Middle frontal gyrus (tissue), 1 donor: ENCODE measurements around the gene CFAP61.
"Not testable (repeated sequence)": the region's sequence is repeated elsewhere in the genome, so short reads cannot be mapped to it uniquely, and the experiment has no call there.

Source experiments
- DNase-seq: peaks from one replicate; pipeline ENCODE4 v3.0.0-alpha.2; 2015; ENCODE audit warnings: low spot score; ENCODE audit errors: extremely low spot score

CFAP61 gene

DNA sequence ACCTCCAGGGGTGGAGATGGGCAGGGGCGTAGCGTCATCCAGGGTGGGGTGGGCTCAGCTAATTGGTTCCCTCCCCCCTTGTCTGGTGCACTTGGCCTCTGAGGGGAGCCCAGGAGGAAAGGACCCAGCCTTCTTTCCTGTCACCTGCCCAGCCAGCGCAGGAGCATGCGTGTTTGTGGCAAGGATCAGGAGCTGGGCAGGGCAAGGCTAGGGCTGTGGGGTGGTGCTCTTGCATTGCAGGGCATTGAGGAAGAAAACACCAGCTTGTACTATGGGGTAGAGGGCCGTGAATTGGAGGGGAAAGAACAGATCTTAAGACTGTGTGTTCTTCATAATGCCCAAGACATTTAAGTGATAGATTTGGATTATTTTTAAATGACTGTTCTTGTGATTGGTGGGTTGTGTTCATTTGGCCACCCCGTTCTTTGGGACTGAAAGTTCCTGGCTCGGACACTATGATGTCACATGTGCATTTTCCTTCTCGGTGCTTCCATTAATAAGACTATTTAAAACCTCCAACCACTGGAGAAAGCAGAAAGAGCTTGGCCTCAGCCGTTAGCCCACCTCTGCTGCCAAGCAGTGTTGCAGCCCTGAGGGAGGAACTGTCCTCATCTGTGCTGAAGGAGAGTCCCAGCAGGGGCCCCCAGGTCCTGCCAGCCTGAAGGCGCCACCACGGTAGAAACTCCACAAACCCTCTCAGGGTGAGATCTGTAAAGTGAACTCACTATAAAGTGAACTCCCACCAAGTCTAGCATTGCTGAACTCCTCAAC, 179.4 kb downstream of the CFAP61 start:
- no peak for DNase-seq

DNA sequence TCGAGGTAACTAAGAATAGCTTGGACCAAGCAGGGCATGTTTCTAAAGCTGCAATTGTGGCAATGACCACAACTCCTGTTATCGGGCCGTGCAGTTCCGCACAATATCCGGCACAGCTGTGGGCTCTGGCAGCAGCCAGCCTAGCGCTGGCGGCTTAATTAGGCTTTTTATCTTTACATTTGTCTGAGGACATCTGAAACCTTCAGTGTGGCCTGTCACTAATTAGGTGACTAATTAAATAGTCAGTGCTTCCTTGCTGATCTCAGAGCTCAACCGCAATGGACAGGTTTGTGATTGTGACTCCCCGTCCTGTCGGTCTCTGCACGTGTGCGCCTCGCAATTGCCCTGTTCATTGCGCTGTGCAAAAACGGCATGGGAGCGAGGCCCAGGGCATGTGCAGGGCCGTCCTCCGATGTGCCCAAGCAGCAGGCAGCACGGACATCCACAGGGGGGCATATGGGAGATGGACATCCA, 180.7 kb downstream of the CFAP61 start:
- no peak for DNase-seq

DNA sequence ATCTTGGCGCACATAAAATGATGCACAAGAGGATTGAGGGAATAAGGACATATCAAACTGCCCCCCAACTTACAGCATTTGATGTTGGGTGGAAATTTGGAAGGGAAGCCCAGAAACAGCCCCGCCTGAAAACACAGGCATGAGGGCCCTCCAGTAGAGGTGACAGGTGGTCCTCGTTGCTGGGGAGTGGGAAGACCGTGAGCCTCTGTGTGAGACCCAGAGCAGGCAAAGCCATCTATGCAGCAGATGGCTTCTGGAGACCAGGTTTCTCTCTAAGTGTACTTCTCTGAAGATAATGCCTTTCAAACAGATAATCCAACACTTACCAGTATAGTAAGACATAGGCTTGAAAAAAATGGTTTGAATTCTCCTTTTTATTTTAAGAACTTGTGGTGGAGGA, 183.3 kb downstream of the CFAP61 start:
- DNase-seq: no peak

DNA sequence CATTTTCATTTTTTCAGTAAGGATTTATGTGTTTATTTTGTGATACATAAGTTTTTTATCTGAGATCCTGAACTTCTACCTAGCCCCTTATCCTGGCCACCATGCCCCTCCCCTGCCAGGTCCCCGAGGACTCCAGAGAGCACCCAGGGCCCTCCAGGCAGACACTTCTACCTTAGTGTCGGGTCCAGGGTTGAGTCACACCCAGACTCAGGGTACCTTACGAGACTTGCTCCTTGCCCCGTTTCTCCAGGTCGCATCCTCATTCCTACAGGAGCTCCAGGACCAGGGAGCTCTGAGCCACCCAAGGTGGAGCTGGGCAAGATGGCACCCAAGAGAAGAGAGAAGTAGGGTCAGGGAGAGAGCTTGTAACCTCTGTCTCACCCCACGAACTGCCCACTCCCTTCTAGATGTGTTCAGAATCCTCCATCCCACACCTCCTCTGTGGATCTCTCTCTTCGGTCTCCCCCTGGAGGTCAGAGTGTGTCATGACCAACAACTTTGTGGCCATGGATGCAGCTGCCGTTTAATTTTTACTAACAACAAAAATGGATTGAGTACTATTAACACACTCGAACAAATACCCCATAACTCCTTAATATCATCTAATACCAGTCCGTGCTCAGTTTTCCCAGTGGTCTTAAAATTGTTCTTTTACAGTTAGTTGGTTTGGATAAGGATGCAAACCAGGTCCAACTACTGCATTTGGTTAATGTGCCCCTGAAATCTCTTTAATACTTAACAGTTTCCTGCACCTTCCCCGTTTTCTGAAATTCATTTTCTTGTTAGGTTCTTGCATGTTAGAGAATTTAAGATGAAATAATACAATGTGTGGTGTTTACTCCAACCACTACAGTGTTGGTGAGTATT, 185.0 kb downstream of the CFAP61 start:
- no peak for DNase-seq

DNA sequence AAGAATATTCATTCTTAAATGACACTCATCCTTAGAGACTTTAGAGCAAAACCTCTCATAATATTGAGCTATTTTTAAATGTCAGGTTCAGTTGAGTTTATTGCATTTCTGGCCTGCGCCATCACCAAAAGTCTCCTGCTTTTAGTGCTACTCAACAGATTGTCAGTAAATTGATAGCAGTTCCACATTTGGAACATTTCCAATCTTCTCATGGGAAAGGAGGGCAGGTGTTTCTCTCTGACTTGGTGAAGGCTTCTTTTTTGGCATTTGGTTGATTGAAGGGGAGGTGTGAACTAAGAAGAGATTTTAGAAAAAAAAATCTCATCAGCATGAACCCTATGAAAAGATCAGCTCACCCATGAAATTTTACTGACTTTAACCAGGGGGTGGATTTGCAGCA, 189.6 kb downstream of the CFAP61 start:
- DNase-seq: no peak

DNA sequence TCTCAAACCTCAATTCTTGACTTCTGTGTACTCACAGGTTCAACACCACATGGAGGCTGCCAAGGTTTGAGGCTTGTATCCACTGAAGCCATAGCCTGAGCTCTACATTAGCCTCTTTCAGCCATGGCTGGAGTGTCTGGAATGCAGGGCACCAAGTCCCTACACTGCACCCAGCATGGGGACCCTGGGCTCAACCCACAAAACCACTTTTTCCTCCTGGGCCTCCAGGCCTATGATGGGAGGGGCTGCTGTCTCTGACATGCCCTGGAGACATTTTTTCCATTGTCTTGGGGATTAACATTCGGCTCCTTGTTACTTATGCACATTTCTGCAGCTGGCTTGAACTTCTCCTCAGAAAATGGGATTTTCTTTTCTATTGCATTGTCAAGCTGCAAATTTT, 192.1 kb downstream of the CFAP61 start:
- DNase-seq: not testable (repeated sequence)

DNA sequence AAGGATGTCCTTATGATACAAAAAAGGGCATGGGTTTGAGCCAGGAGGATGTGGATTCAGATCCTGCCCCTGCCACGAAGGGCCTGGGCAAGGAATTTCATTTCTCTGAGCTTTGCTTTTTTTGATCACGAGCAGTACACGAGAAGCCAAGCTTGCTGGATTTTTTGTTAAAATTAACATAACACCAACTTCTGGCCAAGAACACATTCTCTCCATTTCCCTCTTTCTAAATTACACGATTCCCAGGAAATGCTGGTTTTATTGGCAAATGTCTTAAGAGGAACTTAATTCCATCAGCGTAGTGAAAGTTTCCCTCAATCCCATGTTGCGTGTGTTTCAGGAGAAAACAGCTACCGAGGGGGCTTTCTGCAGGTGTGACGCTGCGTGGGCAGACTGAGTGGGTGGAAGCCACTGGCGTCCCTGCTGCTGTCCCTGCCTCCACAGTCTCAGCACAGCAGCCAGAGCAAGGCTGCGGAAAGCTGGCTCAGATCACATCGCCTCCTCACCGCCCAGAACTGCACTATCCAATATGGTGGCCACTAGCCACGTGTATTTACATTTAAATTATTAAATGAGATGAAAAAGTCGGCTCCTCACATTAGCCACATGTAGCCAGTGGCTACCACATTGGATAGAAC, 194.8 kb downstream of the CFAP61 start:
- DNase-seq: peak; percentile 4

DNA sequence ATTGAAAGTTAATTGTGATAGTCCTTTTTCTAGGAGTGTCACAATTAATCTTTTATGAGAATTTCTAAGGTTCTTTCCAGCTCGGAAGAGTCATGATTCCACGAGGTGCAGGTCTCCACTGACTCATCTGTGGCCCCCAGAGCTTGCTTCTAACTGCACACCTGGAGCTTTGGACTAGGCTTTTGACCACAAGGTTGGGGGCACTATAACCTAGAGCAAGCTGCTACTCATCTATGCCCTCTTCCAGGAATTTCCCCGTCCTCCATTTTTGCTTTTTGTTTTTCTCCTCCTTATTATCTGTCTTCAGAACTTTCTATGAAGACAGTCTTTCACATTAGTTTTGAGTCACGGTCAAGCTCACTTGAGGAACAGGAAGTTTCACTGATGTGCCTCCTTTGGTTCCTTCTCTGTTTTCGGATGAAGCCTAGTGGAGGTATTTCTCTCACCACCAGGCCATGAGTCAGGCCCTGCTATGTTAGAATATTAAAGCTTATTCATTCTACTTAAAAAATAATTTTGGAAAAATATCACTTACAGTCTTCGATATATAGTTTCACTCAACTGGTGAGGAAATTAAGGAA, 196.4 kb downstream of the CFAP61 start:
- DNase-seq: no peak

DNA sequence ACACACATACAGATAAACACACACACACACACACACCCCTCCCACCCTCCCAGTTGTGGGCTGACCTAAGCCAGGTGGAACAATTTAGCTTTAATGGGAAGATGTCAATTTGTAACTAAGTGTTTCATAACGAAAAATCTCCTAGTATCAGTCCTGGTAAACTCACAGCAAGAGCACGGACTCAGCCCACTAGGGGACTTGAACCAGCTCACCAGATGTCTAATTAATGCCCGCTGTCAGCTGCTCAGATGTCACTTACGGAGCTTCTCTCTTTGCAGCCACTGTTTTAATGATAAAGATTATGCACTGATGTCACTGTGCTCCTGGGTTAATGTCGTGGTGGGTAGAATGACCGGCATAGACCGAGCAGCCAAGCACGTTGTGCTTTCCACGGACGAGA, 199.0 kb downstream of the CFAP61 start:
- DNase-seq: no peak

DNA sequence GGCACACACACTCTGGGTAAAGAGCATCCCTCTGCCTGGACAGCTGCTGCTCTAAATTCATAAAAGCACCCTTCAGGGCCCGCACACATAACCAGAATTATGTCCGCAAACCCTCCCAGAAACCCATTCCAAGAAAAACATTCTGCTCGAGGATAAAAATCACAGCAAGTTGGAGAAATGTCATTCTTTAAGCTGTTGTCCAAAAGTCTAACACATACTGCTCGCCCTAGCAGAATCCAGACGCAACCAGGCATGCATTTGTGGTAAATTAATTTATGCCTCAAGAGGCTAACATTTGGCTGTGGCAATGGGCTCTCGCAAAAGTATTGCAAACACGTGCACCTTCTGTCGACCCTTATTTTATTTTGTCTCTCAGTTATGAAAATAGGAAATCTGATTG, 199.5 kb downstream of the CFAP61 start:
- DNase-seq: no peak

DNA sequence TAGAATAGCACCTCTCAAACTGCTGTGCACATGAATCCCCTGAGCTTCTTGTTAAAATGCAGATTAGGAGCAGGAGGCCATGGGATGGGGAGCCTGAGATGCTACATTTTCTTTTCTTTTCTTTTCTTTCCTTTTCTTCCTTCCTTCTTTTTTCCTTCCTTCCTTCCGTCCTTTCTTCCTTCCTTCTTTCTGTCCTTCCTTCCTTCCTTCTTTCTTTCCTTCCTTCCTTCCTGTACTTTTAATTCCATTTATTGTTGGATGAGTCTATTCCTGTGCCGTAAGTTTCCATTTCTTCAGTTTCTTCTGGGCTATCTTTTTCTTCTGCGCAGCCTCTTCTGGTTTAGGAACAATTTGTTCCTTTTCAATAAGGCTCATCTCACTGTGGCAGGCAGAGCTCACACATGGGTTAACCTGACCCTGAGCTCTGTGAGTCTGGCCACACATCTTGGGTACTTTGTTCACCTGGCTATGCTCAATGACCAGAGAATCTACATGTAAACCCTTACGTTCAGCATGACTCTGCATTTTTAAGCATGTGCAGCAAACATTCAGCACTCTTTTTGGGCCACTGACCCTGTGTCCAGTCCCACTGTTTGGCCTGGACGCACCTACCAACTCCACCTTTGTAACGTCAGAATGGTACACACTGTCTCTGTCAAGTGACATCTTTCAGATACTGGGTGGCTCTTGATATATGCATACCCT, 200.9 kb downstream of the CFAP61 start:
- no peak for DNase-seq

DNA sequence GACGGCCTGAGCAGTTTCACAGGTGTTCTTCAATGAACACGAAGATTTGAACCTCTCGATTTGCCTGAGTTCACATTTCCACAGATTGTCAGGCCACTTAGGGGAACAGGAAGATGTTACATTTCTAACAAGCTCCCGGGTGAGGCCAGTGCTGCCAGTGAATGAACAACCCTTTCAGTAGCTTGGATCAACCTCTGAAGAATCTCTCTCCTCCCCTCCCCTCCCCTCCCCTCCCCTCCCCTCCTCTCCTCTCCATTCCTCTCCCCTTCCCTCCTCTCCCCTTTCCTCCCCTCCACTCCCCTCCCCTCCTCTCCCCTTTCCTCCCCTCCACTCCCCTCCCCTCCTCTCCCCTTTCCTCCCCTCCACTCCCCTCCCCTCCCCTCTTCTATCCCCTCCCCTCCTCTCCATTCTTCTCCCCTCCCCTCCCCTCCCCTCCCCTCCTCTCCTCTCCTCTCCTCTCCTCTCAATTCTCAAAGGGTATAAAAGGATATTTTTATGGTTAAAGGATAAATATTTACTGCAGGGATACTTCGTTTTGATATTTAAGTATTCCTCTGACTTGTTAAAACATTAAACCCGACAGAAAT, 201.5 kb downstream of the CFAP61 start:
- DNase-seq: no peak

DNA sequence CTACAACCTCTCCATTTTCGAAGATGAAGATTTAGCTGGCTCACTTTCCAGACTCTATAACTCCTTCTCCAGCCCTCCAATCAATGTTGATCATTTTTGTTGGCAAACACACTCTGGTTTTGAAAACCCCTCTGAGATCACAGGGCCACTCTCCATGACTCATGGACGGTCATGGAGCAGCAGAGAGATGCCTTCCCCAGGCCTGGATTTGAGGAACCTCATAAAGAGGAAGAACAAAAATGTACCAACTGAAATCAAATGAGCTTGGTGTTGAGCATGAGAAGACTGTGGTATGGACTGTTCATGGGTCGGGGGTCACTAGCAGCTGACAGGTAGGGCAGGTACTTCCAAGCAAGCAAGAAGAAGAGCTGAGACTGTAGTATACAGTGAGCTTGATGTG, 202.8 kb downstream of the CFAP61 start:
- no peak for DNase-seq

DNA sequence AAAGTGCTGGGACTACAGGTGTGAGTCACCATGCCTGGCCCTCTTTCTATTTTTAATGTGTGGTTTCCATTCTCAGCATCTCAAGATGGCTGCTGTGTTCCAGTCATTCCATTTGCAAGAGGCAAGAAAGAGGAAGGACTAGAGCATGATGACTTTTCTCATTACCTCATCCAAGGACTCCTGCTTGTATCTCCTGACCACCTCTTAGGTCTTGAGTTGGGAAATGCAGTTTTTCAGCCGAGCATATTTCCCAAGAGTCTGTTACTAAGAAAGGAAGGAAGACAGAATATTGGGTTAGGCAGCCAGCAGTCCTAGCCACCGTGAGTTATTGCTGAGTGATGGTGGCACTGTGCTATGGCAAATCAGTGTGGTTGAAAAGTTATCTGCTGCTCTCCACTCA, 207.2 kb downstream of the CFAP61 start:
- DNase-seq: no peak

DNA sequence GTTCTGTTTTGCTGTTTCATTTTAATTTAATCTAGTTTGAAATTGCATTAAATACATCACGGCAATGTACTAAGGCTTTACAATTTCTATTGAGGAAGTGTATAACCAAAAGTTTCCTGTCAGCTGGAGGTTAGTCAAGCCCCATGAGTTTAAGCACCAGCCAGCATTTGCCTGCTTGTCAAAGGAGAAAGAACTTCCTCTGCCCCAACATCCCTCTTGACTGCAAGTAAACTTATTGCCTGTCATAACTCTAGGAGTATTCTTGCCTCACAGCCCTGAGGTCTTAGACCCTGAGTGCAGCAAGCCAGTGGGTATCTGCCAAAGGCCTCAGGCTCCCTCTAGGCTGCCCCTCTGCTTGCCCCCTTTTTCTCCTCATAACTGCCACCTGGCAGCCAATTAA, 208.8 kb downstream of the CFAP61 start:
- no peak for DNase-seq

DNA sequence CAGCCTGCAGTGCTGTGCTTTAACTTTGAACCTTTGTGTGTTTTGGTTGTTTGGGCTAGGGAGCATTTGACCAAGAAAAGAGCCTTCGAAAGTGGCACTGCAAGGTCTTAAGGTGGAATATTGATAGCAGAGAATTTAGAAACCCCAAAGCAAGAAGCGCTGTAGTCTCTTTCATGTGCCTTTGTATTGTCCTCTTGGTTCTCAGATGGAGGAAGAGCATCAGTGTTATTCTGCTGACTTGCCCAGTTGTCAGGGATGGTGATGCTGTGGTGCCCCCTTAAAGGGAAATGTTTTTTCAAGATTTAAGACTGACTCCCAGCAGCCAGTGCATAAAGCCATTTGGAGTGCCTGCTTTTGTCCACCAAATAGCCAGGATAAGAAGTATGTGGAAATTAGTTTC, 212.9 kb downstream of the CFAP61 start:
- DNase-seq: no peak

DNA sequence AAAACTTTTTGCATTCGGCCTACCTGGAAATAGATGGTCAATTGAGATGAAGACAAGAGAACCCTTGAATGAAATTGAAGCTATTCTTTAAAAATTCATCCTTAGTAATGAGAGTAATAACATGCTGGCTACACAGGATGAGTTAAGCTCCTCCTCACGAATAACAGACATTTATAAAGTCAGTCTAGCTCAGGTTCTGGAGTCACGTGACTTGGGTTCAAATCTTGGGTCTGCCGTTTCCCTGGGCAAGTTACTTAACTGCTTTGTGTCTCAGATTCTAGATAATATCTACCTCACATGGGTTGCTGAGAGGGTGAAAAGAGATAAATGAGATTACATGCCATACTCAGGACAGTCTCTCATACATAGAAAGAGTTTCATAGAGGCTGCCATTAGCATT, 214.2 kb downstream of the CFAP61 start:
- DNase-seq: no peak

DNA sequence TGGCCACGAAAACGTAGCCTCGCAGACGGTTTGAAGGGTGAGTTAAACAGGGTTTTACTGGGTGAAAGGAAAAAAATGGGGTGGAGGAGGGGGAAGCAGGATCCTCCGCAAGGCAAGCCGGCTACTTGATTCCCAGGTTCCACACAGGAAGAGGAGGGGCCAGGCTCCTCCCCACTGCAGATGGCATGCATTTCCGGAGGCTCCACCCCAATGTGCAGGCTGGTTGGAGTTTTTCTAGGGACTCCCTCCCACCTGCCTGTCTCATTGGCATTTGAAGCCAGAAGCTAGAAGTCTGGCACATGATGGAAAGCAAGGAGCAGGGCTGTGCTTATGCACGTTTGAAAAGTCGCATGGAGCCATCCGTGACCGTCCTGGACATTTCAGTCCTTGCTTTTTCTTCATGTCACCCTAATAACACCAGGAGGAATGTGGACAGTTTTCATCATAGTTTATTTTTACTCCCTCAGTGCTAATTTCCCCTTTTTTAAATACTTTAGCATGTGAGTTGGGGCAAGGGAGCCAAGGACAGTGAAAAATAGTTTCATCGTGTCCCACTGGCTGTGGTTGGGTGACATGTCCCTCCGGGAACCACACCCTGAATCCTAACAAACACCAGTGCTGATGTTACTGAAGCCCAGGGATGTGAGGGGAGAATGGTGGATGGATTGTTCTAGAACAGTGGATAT, 215.5 kb downstream of the CFAP61 start:
- no peak for DNase-seq

DNA sequence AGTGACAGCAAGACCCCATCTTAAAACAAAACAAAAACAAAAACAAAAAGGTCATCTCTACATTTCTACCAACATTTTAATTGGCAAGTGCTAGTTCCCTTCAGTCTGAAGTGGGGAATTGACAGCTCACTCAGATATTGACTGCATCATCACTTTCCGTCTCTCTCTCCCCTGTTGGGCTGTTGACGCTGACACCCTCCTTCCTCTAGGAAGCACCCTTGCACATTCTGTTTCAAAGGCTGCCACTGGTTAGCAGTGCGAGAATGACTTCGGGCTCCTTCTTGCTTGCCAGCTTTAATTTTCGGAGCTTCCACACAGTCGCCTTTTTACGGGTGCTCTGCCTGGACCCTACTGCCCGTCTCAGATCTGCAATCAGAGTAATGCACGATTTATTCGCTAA, 218.9 kb downstream of the CFAP61 start:
- DNase-seq: no peak

DNA sequence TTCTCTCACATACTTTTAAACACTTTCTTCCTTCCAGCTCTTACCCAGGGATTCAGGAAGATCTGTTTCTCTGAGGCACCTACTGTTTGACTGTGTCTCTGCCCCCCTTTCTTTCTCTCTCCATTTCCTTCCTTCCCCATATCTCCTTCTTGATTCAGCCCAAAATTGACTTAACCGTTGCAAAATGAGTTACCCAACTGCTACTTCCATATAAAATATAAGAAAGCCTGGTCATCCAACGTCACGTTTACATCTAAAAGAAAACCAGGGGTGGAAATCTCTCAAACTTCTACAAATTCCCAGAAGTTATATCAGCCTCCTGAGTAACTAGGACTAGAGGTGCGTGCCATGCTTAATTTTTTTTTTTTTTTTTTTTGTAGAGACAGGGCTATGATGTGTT, 220.4 kb downstream of the CFAP61 start:
- DNase-seq: no peak
